Embryonic facial prominence (tissue), 1 donor: ENCODE measurements around the gene CEP250.
"Not testable (repeated sequence)": the region's sequence is repeated elsewhere in the genome, so short reads cannot be mapped to it uniquely, and the experiment has no call there.

ENCODE experiments used
- DNase-seq: peaks from one replicate; pipeline ENCODE4 v3.0.0-alpha.2; 2016; ENCODE audit errors: extremely low spot score

The CEP250 gene

DNA sequence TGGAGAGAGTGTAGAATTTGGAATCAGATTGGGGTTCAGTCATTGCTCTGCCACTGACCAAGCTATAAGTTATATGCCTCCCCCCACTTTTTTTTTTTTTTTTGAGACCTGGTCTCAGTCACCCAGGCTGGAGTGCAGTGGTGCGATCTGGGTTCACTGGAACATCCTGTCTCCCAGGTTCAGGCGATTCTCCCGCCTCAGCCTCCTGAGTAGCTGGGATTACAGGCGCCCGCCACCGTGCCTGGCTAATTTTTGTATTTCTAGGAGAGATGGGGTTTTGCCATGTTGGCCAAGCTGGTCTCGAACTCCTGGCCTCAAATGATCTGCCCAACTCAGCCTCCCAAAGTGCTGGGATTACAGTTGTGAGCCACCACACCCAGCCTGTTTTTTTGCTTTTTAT lies 1.3 kb downstream of the CEP250 start:
- not testable (repeated sequence) for DNase-seq

DNA sequence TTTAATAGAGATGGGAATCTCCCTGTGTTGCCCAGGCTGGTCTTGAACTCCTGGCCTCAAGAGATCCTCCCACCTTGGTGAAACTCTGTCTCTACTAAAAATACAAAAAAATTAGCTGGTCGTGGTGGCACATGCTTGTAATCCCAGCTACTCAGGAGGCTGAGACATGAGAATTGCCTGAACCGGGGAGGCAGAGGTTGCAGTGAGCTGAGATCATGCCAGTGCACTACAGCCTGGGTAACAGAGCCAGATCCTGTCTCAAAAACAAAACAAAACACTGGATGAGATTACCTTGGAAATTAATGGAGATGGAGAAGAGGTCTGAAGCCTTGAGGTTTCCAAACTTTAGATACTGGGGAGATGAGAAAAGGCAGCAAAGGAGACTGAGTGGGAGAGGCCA lies 2.1 kb downstream of the CEP250 start:
- not testable (repeated sequence) for DNase-seq

GRCh38 chr20:35458388-35458787 lies 3.0 kb downstream of the CEP250 start:
- DNase-seq, result no peak

DNA sequence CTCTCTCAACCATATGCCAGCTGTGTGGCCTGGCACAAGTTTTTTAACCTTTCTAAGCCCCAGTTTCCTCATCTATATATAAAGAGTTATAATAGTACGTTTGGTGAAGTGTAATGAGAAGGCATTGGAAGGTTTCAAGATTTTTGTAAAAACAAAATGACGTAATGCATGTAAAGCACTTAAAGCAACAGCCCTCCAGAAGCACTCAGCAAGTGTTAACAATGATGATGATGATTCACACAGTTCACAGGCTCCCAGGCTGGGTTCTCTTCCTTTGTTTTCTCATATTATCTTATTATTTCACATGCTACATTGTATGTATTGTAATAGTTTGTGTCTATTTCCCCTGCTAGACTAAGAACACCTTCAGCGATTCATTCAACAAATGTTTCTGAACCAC lies 6.2 kb downstream of the CEP250 start:
- no peak for DNase-seq

GRCh38 chr20:35462351-35462750 lies 7.0 kb downstream of the CEP250 start:
- DNase-seq, result no peak

GRCh38 chr20:35463455-35464300 lies 8.3 kb downstream of the CEP250 start:
- peak; percentile 44 for DNase-seq

DNA sequence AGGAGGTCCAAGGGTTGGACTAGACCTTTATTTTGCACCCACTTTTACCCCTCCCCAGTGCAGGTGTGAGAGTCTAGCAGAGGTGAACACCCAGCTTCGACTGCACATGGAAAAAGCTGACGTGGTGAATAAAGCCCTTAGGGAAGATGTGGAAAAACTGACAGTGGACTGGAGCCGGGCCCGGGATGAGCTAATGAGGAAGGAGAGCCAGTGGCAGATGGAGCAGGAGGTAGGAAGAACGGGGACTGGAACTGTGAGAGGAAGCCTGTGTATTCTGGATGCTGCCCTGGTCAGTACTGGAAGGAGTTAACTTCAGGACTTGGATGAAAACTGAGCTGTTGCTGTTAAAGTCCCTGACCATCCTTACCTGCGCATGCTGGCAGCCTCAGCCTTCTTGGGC lies 10.6 kb downstream of the CEP250 start:
- DNase-seq, result no peak

GRCh38 chr20:35466856-35467255 lies 11.5 kb downstream of the CEP250 start:
- DNase-seq, result no peak

DNA sequence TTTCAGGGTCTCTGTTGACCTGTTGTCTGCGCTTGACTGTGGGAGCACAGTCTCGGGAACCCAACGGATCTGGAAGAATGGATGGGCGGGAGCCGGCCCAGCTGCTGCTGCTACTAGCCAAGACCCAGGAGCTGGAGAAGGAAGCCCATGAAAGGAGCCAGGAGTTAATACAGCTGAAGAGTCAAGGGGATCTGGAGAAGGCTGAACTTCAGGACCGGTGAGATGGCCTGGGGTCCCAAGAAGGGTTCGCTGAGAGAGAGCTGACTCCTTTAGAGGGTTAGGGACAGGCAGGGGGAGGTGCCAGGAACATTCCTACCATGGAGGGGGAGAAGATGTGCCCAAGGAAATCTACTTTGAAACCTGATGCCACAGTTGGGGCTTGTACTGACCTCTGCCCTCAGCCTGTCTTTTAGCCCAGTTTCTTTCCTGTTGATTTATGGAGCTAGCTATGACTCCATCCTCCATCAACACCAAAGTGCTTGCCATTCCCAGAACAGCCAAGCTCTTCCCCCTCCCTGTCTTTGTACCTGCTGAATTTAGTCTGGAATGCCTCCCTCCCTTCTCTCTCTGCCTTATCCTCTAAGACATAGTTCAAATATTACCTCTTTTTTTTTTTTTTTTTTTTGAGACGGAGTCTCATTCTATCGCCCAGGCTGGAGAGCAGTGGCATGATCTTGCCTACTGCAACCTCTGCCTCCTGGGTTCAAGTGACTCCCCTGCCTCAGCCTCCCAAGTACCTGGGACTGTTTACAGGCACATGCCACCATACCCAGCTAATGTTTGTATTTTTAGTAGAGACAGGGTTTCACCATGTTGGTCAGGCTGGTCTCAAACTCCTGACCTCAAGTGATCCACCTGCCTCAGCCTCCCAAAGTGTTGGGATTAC lies 12.2 kb downstream of the CEP250 start:
- no peak for DNase-seq

DNA sequence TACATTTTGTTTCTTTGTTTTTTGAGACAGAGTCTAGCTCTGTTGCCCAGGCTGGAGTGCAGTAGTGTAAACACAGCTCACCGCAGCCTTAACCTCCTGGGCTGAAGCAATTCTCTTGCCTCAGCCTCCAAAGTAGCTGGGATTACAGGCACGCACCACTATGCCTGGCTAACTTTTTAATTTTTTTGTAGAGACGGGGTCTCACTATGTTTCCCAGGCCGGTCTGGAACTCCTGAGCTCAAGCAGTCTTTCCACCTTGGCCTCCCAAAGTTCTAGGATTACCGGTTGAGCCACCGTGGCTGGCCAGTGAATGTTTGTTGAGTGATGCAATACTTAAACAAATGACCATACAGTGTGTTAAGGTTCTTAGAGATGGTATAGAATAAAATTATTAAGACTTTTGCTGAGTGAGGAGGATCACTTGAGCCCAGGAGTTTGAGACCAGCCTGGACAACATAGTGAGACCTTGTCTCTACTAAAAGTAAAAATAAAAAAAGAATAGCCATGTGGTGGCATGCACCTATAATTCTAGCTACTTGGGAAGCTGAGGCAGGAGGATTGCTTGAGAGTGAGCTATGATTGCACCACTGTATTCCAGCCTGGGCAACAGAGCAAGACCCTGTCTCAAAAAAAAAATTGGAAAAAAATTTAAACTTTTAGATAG lies 13.4 kb downstream of the CEP250 start:
- DNase-seq, result no peak

DNA sequence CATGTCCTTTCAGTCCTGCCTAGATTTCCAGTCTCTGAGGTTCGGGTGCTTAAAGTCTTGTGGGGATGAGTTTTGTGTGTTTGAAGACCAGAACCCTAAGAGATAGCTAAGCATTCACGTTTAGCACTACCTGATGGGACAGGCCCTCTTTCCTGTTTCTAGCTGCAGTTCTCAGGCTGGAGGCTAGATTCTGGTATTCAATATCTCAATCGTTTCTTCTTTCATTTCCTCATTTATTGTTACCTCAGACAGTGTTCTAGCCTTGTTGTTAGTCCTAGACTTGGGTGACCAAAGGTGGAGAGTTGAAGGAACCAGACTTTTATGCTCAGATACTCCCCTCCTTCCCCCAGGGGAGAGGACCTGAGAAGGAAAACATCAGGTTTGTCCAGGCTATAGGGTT lies 16.8 kb downstream of the CEP250 start:
- DNase-seq, result no peak

GRCh38 chr20:35473684-35474083 lies 18.3 kb downstream of the CEP250 start:
- DNase-seq, result no peak

DNA sequence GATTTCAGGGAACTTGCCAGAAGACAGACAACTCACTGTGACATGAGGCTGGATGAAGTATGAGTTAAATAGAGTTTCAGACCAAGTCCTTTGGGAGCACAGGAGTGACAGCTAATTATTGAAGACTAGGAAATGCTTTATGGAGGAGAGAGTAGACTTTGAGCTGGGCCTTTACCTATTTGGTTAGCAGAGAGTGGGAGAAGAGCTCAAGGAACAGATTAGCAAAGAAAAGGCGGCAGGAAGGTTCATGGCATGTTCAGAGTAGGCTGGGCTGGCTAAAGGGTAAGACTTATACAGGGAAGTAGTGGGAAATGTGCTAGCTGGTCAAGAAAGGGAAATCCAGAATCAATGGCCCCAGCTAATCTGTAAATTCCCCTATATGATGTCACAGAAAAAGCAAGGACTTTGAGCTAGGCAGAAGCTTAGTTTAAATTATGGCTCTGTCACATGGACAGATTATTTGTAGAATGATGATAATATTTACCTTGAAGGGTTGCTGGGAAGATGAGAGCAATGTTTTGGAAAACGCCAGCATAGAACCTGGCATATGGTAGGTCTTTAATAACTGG lies 19.0 kb downstream of the CEP250 start:
- DNase-seq, result no peak

- no peak for DNase-seq
Measured at GRCh38 chr20:35476288-35476687, 20.9 kb downstream of the CEP250 start.

DNA sequence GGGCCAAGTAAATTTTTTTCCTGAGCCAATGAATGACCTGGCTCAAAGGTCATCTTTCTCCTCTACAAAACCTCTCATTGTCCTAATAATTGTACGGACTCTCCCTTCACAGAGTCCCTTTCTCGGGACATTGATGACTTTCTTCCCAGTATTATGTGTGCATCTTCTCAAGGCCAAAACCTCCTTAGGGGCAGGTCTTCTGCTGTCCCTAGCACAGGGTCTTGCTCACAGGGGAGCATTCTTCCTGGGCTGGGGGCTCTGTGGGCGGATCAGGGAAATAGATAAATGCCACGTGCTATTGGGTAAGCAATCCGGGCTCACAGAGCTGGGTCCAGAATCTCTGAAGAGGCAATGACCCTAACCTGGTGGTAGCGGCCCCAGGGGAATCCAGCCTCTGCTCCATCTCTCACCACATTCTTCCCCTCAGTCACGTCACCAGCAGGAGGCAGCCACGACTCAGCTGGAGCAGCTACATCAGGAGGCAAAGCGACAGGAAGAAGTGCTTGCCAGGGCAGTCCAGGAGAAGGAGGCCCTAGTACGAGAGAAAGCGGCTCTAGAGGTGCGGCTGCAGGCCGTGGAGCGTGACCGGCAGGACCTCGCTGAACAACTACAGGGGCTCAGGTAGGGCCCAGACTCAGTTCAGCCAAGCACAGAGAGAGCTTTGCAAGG lies 23.5 kb downstream of the CEP250 start:
- DNase-seq, result no peak

DNA sequence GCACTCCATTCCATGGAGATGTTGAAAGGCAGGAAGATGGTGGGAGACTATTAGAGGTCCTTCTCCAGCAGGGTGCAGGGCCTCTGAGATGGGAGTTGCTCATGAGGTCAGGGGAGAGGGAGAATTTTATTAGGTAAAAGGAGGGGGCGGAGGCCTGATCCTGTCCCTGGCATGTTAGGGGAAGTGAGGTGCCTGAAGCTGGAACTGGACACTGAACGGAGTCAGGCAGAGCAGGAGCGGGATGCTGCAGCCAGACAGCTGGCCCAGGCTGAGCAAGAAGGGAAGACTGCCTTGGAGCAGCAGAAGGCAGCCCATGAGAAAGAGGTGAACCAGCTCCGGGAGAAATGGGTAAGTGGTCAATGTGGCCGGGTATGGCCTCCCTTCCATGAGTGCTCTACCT lies 24.4 kb downstream of the CEP250 start:
- no peak for DNase-seq

GRCh38 chr20:35487479-35487878 lies 32.1 kb downstream of the CEP250 start:
- DNase-seq, result no peak

DNA sequence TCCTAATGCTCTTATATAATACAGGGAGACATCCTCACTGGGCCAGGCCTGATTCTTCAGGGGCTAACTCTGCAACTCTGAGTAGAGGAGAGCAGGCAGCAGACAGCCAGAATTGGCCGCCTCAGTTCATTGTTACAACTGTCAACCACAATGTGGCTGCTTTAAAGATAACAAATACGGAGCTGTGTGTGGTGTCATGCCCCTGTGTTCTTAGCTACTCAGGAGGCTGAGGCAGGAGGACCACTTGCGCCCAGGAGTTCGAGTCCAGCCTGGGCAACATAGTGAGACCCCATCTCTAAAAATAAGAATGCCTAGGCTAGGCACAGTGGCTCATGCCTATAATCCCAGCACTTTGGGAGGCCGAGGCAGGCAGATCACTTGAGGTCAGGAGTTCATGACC lies 34.3 kb downstream of the CEP250 start:
- DNase-seq, result no peak

- DNase-seq, result no peak
Measured at GRCh38 chr20:35490736-35491181, 35.4 kb downstream of the CEP250 start.

GRCh38 chr20:35491823-35492222 lies 36.4 kb downstream of the CEP250 start:
- no peak for DNase-seq

- DNase-seq, result no peak
Measured at GRCh38 chr20:35492352-35492751, 37.0 kb downstream of the CEP250 start.
